CD4-positive, alpha-beta memory T cell (primary cell): ENCODE measurements around the gene HSD17B8. TPM values are rescaled to one million over a fixed set of nuclear protein-coding genes. Genes with fewer than 3 reads are reported as not detected.
"Not testable (repeated sequence)": the region's sequence is repeated elsewhere in the genome, so short reads cannot be mapped to it uniquely, and the experiment has no call there.

ENCODE experiments used
- CTCF ChIA-PET: fragments of 350-600 bp; sonication (Branson Sonifier 250); formaldehyde crosslinking; loops from one replicate; lab custom pipeline; 2021; ENCODE audit warnings: inconsistent platforms; ENCODE audit not compliant: partially characterized antibody; lab: Charles Lee
- POLR2A ChIA-PET: fragments of 350-600 bp; sonication (Branson Sonifier 250); formaldehyde crosslinking; loops from one replicate; lab custom pipeline; 2021; ENCODE audit not compliant: partially characterized antibody; lab: Charles Lee
- DNase-seq, 5 donors: peaks; one replicate each; pipeline versions ENCODE4 v3.0.0 to v3.0.0-alpha.2; 2020 to 2022; ENCODE audit warnings: mixed read lengths in 1 of 5
- H3K27ac ChIP-seq: one replicate; pipeline ENCODE4 v1.7.0; 2013; ENCODE audit warnings: low read depth, low read length
- H3K27me3 ChIP-seq: 2 replicates; pipeline ENCODE4 v1.7.0; 2013; ENCODE audit warnings: mild to moderate bottlenecking, low read length, moderate library complexity; ENCODE audit not compliant: insufficient read depth
- H3K36me3 ChIP-seq: 2 replicates; pipeline ENCODE4 v1.7.0; 2013; ENCODE audit warnings: mild to moderate bottlenecking, low read length, moderate library complexity; ENCODE audit not compliant: insufficient read depth
- H3K4me1 ChIP-seq: 2 replicates; pipeline ENCODE4 v1.7.0; 2013; ENCODE audit warnings: mild to moderate bottlenecking, low read length, moderate library complexity; ENCODE audit not compliant: insufficient read depth
- H3K4me3 ChIP-seq, 2 donors: one replicate each; pipeline ENCODE4 v1.7.0; 2013; ENCODE audit warnings: low read length in 2 of 2, mild to moderate bottlenecking in 1 of 2
- H3K9me3 ChIP-seq, 2 donors: one replicate each; pipeline ENCODE4 v1.7.0; 2013; ENCODE audit warnings: low read length in 2 of 2, control low read depth in 1 of 2; ENCODE audit not compliant: control insufficient read depth in 1 of 2
- H3K27ac Mint-ChIP-seq, 7 donors: one replicate each; pipeline ENCODE4 v1.8.0; 2020 to 2021; ENCODE audit warnings: mixed read lengths in 7 of 7, mild to moderate bottlenecking in 6 of 7, inconsistent platforms in 3 of 7, moderate library complexity in 3 of 7
- H3K27me3 Mint-ChIP-seq, 2 donors: one replicate each; pipeline ENCODE4 v1.8.0; 2020 to 2021; ENCODE audit warnings: mixed read lengths in 2 of 2
- H3K36me3 Mint-ChIP-seq, 2 donors: one replicate each; pipeline ENCODE4 v1.8.0; 2020 to 2021; ENCODE audit warnings: mixed read lengths in 2 of 2, inconsistent platforms in 1 of 2, mild to moderate bottlenecking in 1 of 2
- H3K4me1 Mint-ChIP-seq, 4 donors: one replicate each; pipeline ENCODE4 v1.8.0; 2020 to 2021; ENCODE audit warnings: mixed read lengths in 4 of 4, mild to moderate bottlenecking in 1 of 4
- H3K4me3 Mint-ChIP-seq, 8 donors: one replicate each; pipeline ENCODE4 v1.8.0; 2020 to 2021; ENCODE audit warnings: mixed read lengths in 8 of 8, mild to moderate bottlenecking in 7 of 8, moderate library complexity in 6 of 8, inconsistent platforms in 3 of 8
- H3K9me3 Mint-ChIP-seq, 8 donors: one replicate each; pipeline ENCODE4 v1.8.0; 2020 to 2021; ENCODE audit warnings: mixed read lengths in 8 of 8, mild to moderate bottlenecking in 5 of 8, inconsistent platforms in 3 of 8, moderate library complexity in 1 of 8
- intact Hi-C: fragments of 100-400 bp; cut with micrococcal nuclease; formaldehyde crosslinking; loops from one replicate; pipeline ENCODE4 v1.15.1; 2023
- polyA plus RNA-seq, 2 donors: library from polyadenylated mRNA; unstranded; fragments of 300-500 nt; fragmentation: Illumina TruSeq; gene quantifications; one replicate each; pipeline ENCODE4 v1.2.3, GENCODE V29; 2021
- total RNA-seq, 2 experiments: library from RNA; stranded (reverse); gene quantifications; one replicate each; pipeline ENCODE4 v1.2.3, GENCODE V29; 2021

Gene HSD17B8
- total and polyA plus RNA-seq, 4 experiments from 2014 or later = 20.2 to 77.3 (median 39.9) TPM

- H3K27ac ChIP-seq = no peak overlapping the region
- peaks cover 4% of the 10 kb centered on the region for H3K27me3 ChIP-seq
- peaks cover 14% of the 10 kb centered on the region for H3K4me1 ChIP-seq
- Mint-ChIP-seq H3K9me3 (peaks cover 0 to 1% (median 0%) of the 10 kb centered on the region in 8 donors), H3K4me1 (peaks cover 13 to 27% (median 18%) of the 10 kb centered on the region in 4 donors), H3K36me3 (peaks cover 4 to 8% of the 10 kb centered on the region in 2 donors), H3K4me3 (no peak overlapping the region), H3K27me3 (peaks cover 14 to 47% of the 10 kb centered on the region in 2 donors), H3K27ac (no peak overlapping the region)
- POLR2A ChIA-PET = no interaction called here
- no peak overlapping the region for H3K4me3 ChIP-seq
- CTCF ChIA-PET = no interaction called here
- H3K9me3 ChIP-seq = no peaks in the 10 kb centered on the region
- H3K36me3 ChIP-seq = no peaks in the 10 kb centered on the region
- intact Hi-C loops = no loop called here
- no peak for DNase-seq
Observed at GRCh38 chr6:33216117-33216649, 11.7 kb downstream of the HSD17B8 start.

DNA sequence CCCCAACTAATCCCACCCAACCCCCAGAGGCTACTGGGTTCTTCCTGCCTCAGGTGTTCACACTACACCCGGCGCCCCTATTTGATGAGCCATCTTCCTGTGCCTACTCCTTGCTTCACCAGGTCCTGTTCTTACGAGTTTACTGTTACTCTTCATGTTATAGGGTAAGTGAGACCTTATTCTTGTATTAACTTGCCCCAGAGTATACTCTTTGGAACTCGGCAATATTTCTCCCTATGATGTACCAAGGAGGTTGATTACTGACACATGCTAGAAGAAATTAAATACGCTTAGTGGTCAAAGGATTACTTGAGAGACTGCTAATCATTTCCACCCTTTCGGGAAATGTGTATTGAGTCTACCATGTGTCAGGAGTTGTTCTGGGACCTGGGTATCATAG lies 12.8 kb downstream of the HSD17B8 start:
- Mint-ChIP-seq H3K36me3 (peaks cover 2 to 4% of the 10 kb centered on the region in 2 donors), H3K9me3 (peaks cover 0 to 1% (median 0%) of the 10 kb centered on the region in 8 donors), H3K27ac (no peak overlapping the region), H3K4me3 (no peak overlapping the region), H3K4me1 (peaks cover 13 to 23% (median 18%) of the 10 kb centered on the region in 4 donors), H3K27me3 (peaks cover 20 to 51% of the 10 kb centered on the region in 2 donors)
- Histone ChIP-seq H3K4me1 (peaks cover 14% of the 10 kb centered on the region), H3K36me3 (no peaks in the 10 kb centered on the region), H3K27me3 (peaks cover 7% of the 10 kb centered on the region), H3K9me3 (no peaks in the 10 kb centered on the region), H3K4me3 (no peak overlapping the region), H3K27ac (no peak overlapping the region)
- CTCF ChIA-PET = no interaction called here
- POLR2A ChIA-PET = no interaction called here
- DNase-seq = no peak
- intact Hi-C loops = no loop called here

- Mint-ChIP-seq H3K27ac (no peak overlapping the region), H3K36me3 (no peaks in the 10 kb centered on the region), H3K4me1 (peaks cover 11 to 18% (median 16%) of the 10 kb centered on the region in 4 donors), H3K4me3 (no peak overlapping the region), H3K27me3 (peaks cover 21 to 52% of the 10 kb centered on the region in 2 donors), H3K9me3 (peaks cover 0 to under 1% (median 0%) of the 10 kb centered on the region in 8 donors)
- no peaks in the 10 kb centered on the region for H3K9me3 ChIP-seq
- ChIA-PET CTCF (no interaction called here), POLR2A (interaction anchor here (1.7 kb wide), 1 partner anchor 9 kb away, joined by 5 read pairs; the partner anchor contains the start of gene RING1)
- H3K4me1 ChIP-seq = peaks cover 14% of the 10 kb centered on the region
- intact Hi-C loops = no loop called here
- H3K27me3 ChIP-seq = peaks cover 7% of the 10 kb centered on the region
- no peaks in the 10 kb centered on the region for H3K36me3 ChIP-seq
- no peak overlapping the region for H3K27ac ChIP-seq
- no peak for DNase-seq
- H3K4me3 ChIP-seq = no peak overlapping the region
Observed at GRCh38 chr6:33217681-33218080, 13.2 kb downstream of the HSD17B8 start.

GRCh38 chr6:33226503-33227120 lies 22.2 kb downstream of the HSD17B8 start:
- H3K4me3 Mint-ChIP-seq, H3K27ac ChIP-seq, DNase-seq, H3K4me1 Mint-ChIP-seq, H3K9me3 ChIP-seq, intact Hi-C loops, H3K36me3 ChIP-seq, H3K4me1 ChIP-seq, H3K9me3 Mint-ChIP-seq, H3K36me3 Mint-ChIP-seq, H3K27ac Mint-ChIP-seq, H3K27me3 ChIP-seq, H3K4me3 ChIP-seq: not testable (repeated sequence)
- peaks cover 21 to 28% of the 10 kb centered on the region in 2 donors for H3K27me3 Mint-ChIP-seq
- ChIA-PET CTCF (interaction anchor here (0.7 to 1.2 kb wide), 4 partner anchors 12 to 29 kb away, joined by 3 to 4 read pairs (median 3); no protein-coding TSS in a partner anchor), POLR2A (interaction anchor here (1.3 to 1.4 kb wide), 2 partner anchors 18 to 22 kb away, joined by 3 to 4 read pairs; partner anchors contain the start of gene RING1)

DNA sequence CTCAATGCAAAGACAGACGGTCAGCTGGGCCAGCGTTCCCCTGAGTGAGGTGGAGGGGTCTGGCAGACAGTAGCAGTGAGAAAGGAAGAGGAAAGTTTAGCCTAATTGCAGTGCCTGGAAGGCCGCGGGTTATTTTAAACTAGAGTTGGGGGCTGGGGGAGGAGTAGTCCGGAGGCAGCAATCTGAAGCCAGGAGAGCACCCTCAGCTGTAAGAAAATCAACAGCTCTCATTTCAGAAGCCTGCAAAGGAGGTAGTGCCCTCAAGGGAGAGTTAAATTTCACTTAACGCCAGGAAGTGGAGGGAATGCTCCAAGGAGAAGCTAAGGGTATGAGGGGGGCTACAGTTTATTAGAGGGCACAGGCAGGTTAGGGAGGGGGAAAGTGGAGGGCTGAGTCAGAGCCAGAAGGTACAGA lies 30.8 kb downstream of the HSD17B8 start:
- CTCF ChIA-PET = interaction anchor here (1.0 to 1.2 kb wide), 2 partner anchors 13 to 109 kb away, joined by 3 read pairs; no protein-coding TSS in a partner anchor
- Histone ChIP-seq H3K4me1 (no peaks in the 10 kb centered on the region), H3K9me3 (no peaks in the 10 kb centered on the region), H3K36me3 (no peaks in the 10 kb centered on the region), H3K4me3 (no peak overlapping the region), H3K27ac (no peak overlapping the region), H3K27me3 (no peaks in the 10 kb centered on the region)
- intact Hi-C loops = no loop called here
- Mint-ChIP-seq H3K36me3 (no peaks in the 10 kb centered on the region), H3K27ac (no peak overlapping the region), H3K9me3 (no peaks in the 10 kb centered on the region), H3K4me3 (no peak overlapping the region), H3K4me1 (no peaks in the 10 kb centered on the region), H3K27me3 (peaks cover 16 to 27% of the 10 kb centered on the region in 2 donors)
- POLR2A ChIA-PET = no interaction called here
- DNase-seq = no peak

GRCh38 chr6:33236328-33236727 lies 31.9 kb downstream of the HSD17B8 start:
- no peaks in the 10 kb centered on the region for H3K4me1 Mint-ChIP-seq
- intact Hi-C loops = no loop called here
- peaks cover 14 to 24% of the 10 kb centered on the region in 2 donors for H3K27me3 Mint-ChIP-seq
- DNase-seq = no peak
- no peaks in the 10 kb centered on the region for H3K9me3 ChIP-seq
- no peaks in the 10 kb centered on the region for H3K36me3 Mint-ChIP-seq
- H3K4me3 Mint-ChIP-seq = no peak overlapping the region
- POLR2A ChIA-PET = interaction anchor here (1.0 kb wide), 1 partner anchor 27 kb away, joined by 3 read pairs; no protein-coding TSS in a partner anchor
- H3K4me3 ChIP-seq = no peak overlapping the region
- H3K27me3 ChIP-seq = no peaks in the 10 kb centered on the region
- CTCF ChIA-PET = interaction anchor here (1.2 kb wide), 1 partner anchor 12 kb away, joined by 3 read pairs; no protein-coding TSS in a partner anchor
- no peaks in the 10 kb centered on the region for H3K9me3 Mint-ChIP-seq
- no peak overlapping the region for H3K27ac ChIP-seq
- H3K4me1 ChIP-seq = no peaks in the 10 kb centered on the region
- no peaks in the 10 kb centered on the region for H3K36me3 ChIP-seq
- H3K27ac Mint-ChIP-seq = no peak overlapping the region

DNA sequence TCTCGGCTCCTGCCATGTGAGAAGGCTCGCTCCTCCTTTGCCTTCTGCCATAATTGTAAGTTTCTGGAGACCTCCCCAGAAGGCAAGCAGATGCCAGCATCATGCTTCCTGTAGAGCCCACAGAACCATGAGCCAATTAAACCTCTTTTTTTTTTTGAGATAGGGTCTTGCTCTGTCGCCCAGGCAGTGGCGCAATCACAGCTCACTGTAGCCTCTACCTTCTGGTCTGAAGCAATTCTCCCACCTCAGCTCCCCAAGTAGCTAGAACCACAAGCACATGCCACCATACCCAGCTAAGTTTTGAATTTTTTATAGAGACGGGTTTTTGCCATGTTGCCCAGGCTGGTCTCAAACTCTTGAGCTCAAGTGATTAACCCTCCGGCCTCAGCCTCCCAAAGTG lies 32.4 kb downstream of the HSD17B8 start:
- peaks cover 12 to 21% of the 10 kb centered on the region in 2 donors for H3K27me3 Mint-ChIP-seq
- no peak overlapping the region for H3K27ac Mint-ChIP-seq
- H3K36me3 ChIP-seq = no peaks in the 10 kb centered on the region
- intact Hi-C loops = no loop called here
- H3K27ac ChIP-seq = no peak overlapping the region
- H3K4me1 Mint-ChIP-seq = peaks cover 1 to 3% (median 2%) of the 10 kb centered on the region in 4 donors
- H3K9me3 ChIP-seq = no peaks in the 10 kb centered on the region
- ChIA-PET CTCF (no interaction called here), POLR2A (interaction anchor here (1.0 kb wide), 1 partner anchor 28 kb away, joined by 3 read pairs; no protein-coding TSS in a partner anchor)
- no peaks in the 10 kb centered on the region for H3K36me3 Mint-ChIP-seq
- H3K9me3 Mint-ChIP-seq = no peaks in the 10 kb centered on the region
- H3K4me1 ChIP-seq = peaks cover 3% of the 10 kb centered on the region
- no peak for DNase-seq
- H3K4me3 Mint-ChIP-seq = no peak overlapping the region
- no peaks in the 10 kb centered on the region for H3K27me3 ChIP-seq
- H3K4me3 ChIP-seq = no peak overlapping the region
